Activated T-cell treated with anti-CD3 and anti-CD28 coated beads for 24 hours (primary cell): ENCODE data around the gene CMC1.
"Not testable (repeated sequence)": the region's sequence is repeated elsewhere in the genome, so short reads cannot be mapped to it uniquely, and the experiment has no call there.

Experiments
- DNase-seq: peaks from one replicate; pipeline ENCODE4 v3.0.0-alpha.2; 2020; ENCODE audit warnings: low read depth

The CMC1 gene

GRCh38 chr3:28241221-28242160, at the start of gene CMC1:
Gene CMC1 (plus strand): TSS chr3:28241619. CDS start chr3:28241794, 175 bp downstream.
- DNase-seq: peak; percentile 96

GRCh38 chr3:28198161-28198560, 43.3 kb upstream of the CMC1 start:
- DNase-seq: no peak

GRCh38 chr3:28198974-28199373, 42.4 kb upstream of the CMC1 start:
- no peak for DNase-seq

GRCh38 chr3:28199643-28200042, 41.8 kb upstream of the CMC1 start:
- DNase-seq: not testable (repeated sequence)

- not testable (repeated sequence) for DNase-seq
These were observed 41.0 kb upstream of the CMC1 start for GRCh38 chr3:28200366-28200848.

- no peak for DNase-seq
These were observed 34.9 kb upstream of the CMC1 start for GRCh38 chr3:28206479-28206878.

GRCh38 chr3:28207000-28207733, 34.3 kb upstream of the CMC1 start:
- no peak for DNase-seq

GRCh38 chr3:28210968-28211713, 30.3 kb upstream of the CMC1 start:
- DNase-seq: no peak

GRCh38 chr3:28212681-28213080, 28.7 kb upstream of the CMC1 start:
- DNase-seq: no peak

- no peak for DNase-seq
These were observed 26.0 kb upstream of the CMC1 start for GRCh38 chr3:28215407-28215806.

GRCh38 chr3:28218071-28218916, 23.1 kb upstream of the CMC1 start:
- DNase-seq: no peak

GRCh38 chr3:28218917-28219198, 22.6 kb upstream of the CMC1 start:
- no peak for DNase-seq

- DNase-seq: no peak
These were observed 17.0 kb upstream of the CMC1 start for GRCh38 chr3:28224430-28224829.

GRCh38 chr3:28226020-28226419, 15.4 kb upstream of the CMC1 start:
- DNase-seq: no peak

GRCh38 chr3:28228623-28229022, 12.8 kb upstream of the CMC1 start:
- no peak for DNase-seq

- no peak for DNase-seq
These were observed 8.8 kb upstream of the CMC1 start for GRCh38 chr3:28232659-28233058.

GRCh38 chr3:28234454-28234853, 7.0 kb upstream of the CMC1 start:
- DNase-seq: no peak

GRCh38 chr3:28239108-28239507, 2.3 kb upstream of the CMC1 start:
- no peak for DNase-seq

- no peak for DNase-seq
These were observed 978 bp upstream of the CMC1 start for GRCh38 chr3:28240441-28240840.

GRCh38 chr3:28242519-28242918, 1.1 kb downstream of the CMC1 start:
- DNase-seq: no peak

- DNase-seq: no peak
These were observed 2.1 kb downstream of the CMC1 start for GRCh38 chr3:28243424-28244106.
